G401.6 (cell line): ENCODE data around the gene PEX14.

Experiments used
- FAIRE-seq: peaks from 2 replicates; lab custom pipeline; 2012; peaks lifted over from hg19 to GRCh38; lab: Jason Lieb, UNC

Gene PEX14

GRCh38 chr1:10549904-10550664 lies 75.3 kb downstream of the PEX14 start:
- no peak for FAIRE-seq

GRCh38 chr1:10553118-10553517 lies 78.4 kb downstream of the PEX14 start:
- no peak for FAIRE-seq

- no peak for FAIRE-seq
These were observed 81.1 kb downstream of the PEX14 start for GRCh38 chr1:10555635-10556429.

GRCh38 chr1:10556430-10557005 lies 81.8 kb downstream of the PEX14 start:
- no peak for FAIRE-seq

- no peak for FAIRE-seq
These were observed 83.0 kb downstream of the PEX14 start for GRCh38 chr1:10557714-10558113.

- FAIRE-seq, result no peak
These were observed 84.6 kb downstream of the PEX14 start for GRCh38 chr1:10559386-10559785.

- no peak for FAIRE-seq
These were observed 86.7 kb downstream of the PEX14 start for GRCh38 chr1:10561497-10561896.

- FAIRE-seq, result no peak
These were observed 87.2 kb downstream of the PEX14 start for GRCh38 chr1:10561955-10562354.

- FAIRE-seq, result no peak
These were observed 89.3 kb downstream of the PEX14 start for GRCh38 chr1:10564063-10564462.

GRCh38 chr1:10569531-10569930 lies 94.8 kb downstream of the PEX14 start:
- FAIRE-seq, result no peak

- peak; percentile 39 for FAIRE-seq
These were observed 100.9 kb downstream of the PEX14 start for GRCh38 chr1:10575616-10576015.

GRCh38 chr1:10578070-10578469 lies 103.3 kb downstream of the PEX14 start:
- no peak for FAIRE-seq

- FAIRE-seq, result no peak
These were observed 108.9 kb downstream of the PEX14 start for GRCh38 chr1:10583641-10584040.

GRCh38 chr1:10585242-10585641 lies 110.5 kb downstream of the PEX14 start:
- FAIRE-seq, result no peak

- FAIRE-seq, result no peak
These were observed 111.4 kb downstream of the PEX14 start for GRCh38 chr1:10586125-10586524.

GRCh38 chr1:10588640-10589039 lies 113.9 kb downstream of the PEX14 start:
- no peak for FAIRE-seq

- FAIRE-seq, result no peak
These were observed 114.3 kb downstream of the PEX14 start for GRCh38 chr1:10589074-10589473.

- FAIRE-seq, result no peak
These were observed 116.3 kb downstream of the PEX14 start for GRCh38 chr1:10591010-10591409.

GRCh38 chr1:10592373-10592772 lies 117.6 kb downstream of the PEX14 start:
- FAIRE-seq, result no peak

GRCh38 chr1:10593750-10594149 lies 119.0 kb downstream of the PEX14 start:
- FAIRE-seq, result no peak

GRCh38 chr1:10594595-10595223 lies 120.0 kb downstream of the PEX14 start:
- FAIRE-seq, result no peak

- FAIRE-seq, result no peak
These were observed 122.0 kb downstream of the PEX14 start for GRCh38 chr1:10596780-10597179.
